NB4 (cell line): ENCODE data around the gene EPAS1.

Source experiments
- MYC ChIP-seq: IDR thresholded peaks from 2 replicates; pipeline ENCODE4 v1.6.1; 2011; ENCODE audit warnings: low read depth, low read length
- TF ChIP-seq, protein P1 (sequence below): IDR thresholded peaks from one replicate; pipeline ENCODE4 v1.5.1; 2012; ENCODE audit warnings: low read depth, low read length

DNA sequence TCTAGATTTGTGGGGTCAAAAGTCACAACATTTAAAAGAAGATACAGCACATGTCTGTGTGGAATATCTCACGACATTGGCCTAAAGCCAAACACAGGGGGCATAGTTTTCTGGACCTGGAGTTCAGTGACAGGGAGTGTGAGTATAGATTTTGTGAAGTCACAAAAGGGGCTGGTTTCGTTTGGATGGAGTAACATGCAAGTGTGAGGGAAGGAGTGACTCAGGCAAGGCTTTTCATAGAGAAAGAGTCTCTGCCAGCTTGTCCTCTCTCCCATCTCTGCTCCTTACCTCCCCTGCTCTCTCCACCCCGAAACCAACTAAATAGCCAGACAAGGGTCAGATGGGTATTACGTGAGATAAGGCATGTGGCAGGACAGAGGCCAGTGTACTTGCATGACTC is 3.7 kb upstream of the EPAS1 start:
- TF ChIP-seq MYC, result no peak
- TF ChIP-seq, protein P1, sequence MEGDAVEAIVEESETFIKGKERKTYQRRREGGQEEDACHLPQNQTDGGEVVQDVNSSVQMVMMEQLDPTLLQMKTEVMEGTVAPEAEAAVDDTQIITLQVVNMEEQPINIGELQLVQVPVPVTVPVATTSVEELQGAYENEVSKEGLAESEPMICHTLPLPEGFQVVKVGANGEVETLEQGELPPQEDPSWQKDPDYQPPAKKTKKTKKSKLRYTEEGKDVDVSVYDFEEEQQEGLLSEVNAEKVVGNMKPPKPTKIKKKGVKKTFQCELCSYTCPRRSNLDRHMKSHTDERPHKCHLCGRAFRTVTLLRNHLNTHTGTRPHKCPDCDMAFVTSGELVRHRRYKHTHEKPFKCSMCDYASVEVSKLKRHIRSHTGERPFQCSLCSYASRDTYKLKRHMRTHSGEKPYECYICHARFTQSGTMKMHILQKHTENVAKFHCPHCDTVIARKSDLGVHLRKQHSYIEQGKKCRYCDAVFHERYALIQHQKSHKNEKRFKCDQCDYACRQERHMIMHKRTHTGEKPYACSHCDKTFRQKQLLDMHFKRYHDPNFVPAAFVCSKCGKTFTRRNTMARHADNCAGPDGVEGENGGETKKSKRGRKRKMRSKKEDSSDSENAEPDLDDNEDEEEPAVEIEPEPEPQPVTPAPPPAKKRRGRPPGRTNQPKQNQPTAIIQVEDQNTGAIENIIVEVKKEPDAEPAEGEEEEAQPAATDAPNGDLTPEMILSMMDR, result no peak
